GM18499 (cell line): ENCODE data around the gene ARL16.

Source experiments
- ATAC-seq: cut with Tn5 transposase; IDR thresholded peaks from one replicate; pipeline ENCODE4 v1.9.1; 2021; ENCODE audit warnings: moderate number of reproducible peaks; ENCODE audit not compliant: insufficient read depth, unreplicated experiment

ARL16 gene

GRCh38 chr17:81683584-81684441 lies at the start of gene ARL16, which contains the start of gene HGS:
Gene ARL16, minus strand, starts transcription at chr17:81683797. Its CDS starts 44 bp downstream, at chr17:81683753.
Gene HGS, plus strand, starts transcription at chr17:81684011. Its CDS starts 56 bp downstream, at chr17:81684067.
- peak; percentile 92 for ATAC-seq

- ATAC-seq, result no peak
These were observed 43.9 kb upstream of the ARL16 start for GRCh38 chr17:81727324-81728031.

GRCh38 chr17:81726004-81726403 lies 42.4 kb upstream of the ARL16 start:
- no peak for ATAC-seq

- no peak for ATAC-seq
These were observed 41.8 kb upstream of the ARL16 start for GRCh38 chr17:81725439-81725838.

- ATAC-seq, result no peak
These were observed 40.1 kb upstream of the ARL16 start for GRCh38 chr17:81723651-81724209.

GRCh38 chr17:81722184-81723120 lies 38.9 kb upstream of the ARL16 start:
- ATAC-seq, result no peak

- no peak for ATAC-seq
These were observed 36.9 kb upstream of the ARL16 start for GRCh38 chr17:81720267-81721071.

GRCh38 chr17:81719410-81720266 lies 36.0 kb upstream of the ARL16 start:
- ATAC-seq, result no peak

- ATAC-seq, result no peak
These were observed 34.1 kb upstream of the ARL16 start for GRCh38 chr17:81717766-81718089.

GRCh38 chr17:81717049-81717765 lies 33.6 kb upstream of the ARL16 start:
- no peak for ATAC-seq

GRCh38 chr17:81716674-81716996 lies 33.0 kb upstream of the ARL16 start:
- no peak for ATAC-seq

- no peak for ATAC-seq
These were observed 32.5 kb upstream of the ARL16 start for GRCh38 chr17:81715872-81716673.

- ATAC-seq, result no peak
These were observed 31.7 kb upstream of the ARL16 start for GRCh38 chr17:81715107-81715871.

GRCh38 chr17:81714412-81715106 lies 31.0 kb upstream of the ARL16 start:
- no peak for ATAC-seq

- no peak for ATAC-seq
These were observed 30.2 kb upstream of the ARL16 start for GRCh38 chr17:81713556-81714411.
